Measurements from ENCODE around the gene MVB12B.

MVB12B gene

DNA sequence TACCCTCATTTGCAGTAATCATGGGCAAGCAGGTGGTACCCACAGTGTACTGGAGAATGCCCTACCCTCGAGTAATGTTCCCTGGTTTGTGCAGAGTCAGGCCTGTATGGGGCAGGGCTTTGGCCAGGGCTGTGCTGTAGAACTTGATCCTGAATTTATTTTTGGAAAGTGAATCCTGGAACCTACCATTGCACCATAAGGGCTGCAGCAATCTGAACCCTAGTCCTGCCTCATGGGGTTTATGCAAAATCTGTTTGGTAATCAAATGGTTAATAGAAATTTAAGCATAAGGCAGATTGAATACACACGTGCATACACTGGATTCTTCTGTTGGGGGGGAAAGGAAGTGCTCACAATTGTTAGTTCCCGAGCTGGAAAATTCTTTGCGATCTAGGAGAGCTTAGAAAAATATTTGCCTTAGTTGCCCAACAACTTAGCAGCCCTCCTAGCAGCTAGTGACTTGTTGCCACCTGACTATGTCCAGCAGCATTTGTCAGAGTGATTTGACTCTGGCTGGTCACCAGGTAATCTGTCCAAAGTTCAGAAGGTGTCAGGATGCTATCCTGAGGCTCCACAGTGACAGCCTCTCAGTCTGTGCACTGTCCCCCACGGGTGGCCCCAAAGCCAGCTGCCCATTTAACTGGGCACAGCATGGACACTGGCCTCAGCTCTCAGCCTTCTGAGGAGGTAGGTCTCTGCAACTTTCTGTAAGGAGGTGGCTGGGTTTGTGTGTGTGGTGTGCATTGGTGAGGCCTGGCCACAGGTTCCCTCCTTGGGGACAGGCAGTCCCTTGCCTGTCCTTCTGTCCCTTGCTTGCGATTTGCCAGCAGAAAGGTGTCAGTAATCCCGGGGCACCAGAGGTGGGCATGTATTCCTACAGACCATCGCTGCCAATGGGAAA, 8.3 kb downstream of the MVB12B start:
- no peak for DNase-seq

DNA sequence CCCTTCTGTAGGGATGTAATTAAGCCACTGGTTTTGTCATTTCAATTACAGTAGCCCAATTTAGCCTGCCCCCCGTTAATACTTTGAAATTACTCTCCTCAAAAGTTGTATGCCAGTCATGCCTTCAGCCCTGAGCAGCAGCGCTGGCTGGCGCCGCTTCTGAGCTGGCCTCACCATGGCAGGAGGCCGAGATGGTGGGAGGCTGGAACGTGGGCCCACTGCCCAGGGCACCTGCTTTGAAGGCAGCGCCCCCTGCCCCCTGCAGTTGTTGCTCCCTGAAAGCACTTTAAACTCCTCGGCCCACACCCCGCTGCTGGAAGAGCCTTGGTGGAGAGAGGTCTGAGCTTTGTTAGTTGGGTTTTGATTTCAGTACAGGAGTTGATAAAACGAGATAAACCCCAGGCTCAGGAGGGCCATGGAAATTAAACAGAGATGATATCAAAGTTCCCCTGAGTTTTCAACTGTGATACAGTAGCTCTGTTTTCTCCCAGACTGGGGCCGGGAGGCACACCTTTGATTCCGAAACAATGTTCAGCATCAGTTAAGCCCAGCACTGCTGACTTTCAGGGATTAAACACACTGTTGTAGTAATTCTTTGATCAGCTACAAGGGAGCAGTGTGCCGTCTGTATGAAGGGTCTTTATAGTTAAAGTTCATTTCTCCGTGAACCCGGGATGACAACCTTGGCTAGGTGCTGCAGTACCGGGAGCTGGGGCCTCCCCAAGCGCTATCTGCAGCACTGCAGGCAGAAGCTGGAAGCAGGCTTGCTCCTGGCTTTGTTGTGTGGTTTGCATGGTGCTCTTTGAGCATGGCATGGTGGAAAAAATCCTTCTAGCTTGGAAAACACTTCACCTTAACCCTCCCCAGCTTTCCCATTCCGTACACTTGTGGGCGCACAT, 9.5 kb downstream of the MVB12B start:
- no peak for DNase-seq

DNA sequence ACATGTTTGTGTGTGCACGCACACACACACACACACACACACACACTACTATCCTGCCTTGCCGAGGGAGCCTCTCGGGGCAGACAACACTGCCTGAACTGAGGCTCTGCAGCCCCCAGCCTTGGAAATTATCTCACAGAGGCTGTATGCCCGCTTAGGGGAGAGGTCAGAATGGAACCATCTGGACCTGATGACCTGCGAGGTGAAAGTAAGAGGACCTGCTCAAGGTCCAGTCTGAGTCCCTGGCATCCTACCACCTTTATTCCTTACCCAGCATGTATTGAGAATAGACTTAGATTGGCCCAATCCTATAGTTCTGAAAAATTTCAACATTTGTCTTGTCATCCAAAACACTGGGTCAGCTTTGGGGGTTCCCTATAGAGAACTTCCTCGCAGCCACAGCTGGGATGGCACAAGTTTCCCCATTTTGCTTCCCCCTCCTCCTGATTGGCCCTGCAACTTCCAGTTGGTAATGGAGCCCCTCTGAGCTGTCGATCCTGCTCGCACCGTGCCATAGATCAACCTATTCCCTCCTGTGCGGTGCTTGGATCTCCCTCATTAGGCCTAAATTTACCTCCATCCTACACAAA, 10.2 kb downstream of the MVB12B start:
- no peak for DNase-seq

DNA sequence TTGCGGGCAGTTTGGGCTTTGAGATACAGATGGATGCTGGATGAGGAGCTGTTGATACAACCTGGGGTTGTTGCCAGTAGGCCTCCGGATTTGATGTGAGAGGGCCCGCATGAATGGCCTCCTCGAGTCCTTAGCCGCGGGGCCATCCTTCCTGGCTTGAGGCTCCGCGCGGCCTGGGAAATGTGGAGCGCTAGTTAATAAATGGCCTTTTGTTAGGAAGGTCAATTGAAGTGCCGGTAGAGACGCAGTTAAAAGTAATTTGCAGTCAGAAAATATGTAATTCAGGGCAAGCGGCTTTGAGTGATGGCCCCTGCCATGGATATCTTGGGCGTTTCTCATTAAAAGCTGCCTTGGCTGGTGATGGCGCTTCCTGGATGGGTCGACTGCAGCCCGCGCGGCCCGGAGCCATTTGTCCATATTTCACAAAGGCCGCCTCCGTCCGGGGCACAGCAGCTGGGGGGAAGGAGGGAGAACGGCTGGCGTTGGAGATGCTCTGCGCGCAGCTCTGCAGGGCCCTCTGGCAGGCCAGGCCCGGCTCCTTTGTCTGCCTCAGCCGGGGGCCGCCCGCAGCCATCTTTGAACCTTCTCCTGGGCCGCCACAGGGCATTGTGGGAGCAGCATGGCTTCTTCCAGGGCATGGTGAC, 11.2 kb downstream of the MVB12B start:
- no peak for DNase-seq

DNA sequence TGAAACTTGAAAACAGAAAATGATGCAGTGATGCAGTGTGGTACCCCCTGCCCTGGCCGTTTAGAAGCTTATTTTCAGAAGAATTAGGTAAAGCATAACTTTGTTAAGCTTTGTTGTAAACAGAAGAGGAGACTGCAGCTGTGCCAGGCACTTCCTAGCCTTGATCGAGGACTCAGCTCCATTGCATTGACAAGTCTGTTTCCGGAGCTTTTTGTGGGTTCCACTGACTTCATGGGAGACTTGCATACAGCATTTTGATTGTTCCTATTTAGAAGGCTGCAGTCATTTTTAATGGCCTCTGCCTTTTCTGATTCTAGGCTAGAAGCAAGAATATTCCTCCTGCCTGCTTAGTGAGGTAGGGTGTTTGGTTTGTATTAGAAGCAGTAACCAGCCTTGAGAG, 12.3 kb downstream of the MVB12B start:
- DNase-seq: no peak

DNA sequence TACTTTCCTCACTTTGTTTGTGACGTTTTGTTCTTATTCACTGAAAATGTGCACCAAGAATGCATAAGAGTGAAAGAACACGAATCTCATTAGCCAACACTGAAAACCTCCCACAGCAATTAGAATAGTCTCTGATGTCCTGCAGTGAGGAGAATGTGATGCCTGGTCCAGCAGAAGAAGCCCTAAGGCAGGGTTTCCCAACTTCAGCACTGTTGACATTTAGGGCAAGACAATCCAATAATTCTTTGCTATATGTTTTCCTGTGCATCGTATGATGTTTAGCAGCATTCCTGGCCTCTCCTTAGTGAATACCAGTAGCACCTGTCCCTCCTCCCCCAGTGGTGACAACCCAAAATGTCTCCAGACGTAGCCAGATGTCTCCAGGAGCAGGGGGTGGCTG, 14.8 kb downstream of the MVB12B start:
- no peak for DNase-seq

DNA sequence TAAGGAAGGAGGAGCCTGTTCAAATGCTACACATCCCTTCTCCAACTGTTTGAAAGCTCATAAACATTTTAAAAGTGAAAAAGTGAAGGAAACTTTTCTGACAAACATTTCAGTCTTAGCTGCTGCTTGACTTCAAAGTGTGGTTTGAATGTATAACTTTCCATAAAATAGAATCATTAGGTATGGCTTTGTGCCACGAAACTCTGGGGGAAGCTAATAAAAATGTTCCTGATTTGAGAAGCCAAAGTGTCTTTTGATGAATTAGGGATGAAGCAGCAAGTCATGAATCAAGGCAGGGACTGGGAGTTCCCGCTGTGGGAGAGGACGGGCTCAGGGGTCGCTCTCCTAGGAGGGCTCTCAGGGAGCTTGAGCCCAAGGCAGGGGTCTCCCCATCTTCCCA, 15.3 kb downstream of the MVB12B start:
- DNase-seq: no peak

DNA sequence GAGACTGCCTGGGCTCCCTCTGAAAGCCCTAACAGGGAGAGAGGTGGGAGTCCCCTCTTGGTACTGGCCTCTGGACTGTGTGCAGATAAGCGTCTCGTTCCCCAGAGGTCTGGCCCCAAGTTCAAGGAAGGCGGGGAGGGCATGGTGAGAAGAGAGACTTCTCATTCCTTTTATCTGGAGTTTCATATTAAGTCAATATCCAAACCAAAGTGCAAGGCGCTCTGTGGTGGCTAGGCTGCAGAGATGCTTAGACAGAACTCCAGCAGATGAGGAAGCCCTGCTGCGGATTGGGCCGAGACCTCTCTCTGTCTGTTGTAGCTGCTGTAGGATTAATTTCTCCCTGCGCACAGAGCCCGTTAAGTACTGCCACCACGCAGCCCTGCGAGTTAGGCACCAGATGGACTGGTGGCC, 16.0 kb downstream of the MVB12B start:
- no peak for DNase-seq

DNA sequence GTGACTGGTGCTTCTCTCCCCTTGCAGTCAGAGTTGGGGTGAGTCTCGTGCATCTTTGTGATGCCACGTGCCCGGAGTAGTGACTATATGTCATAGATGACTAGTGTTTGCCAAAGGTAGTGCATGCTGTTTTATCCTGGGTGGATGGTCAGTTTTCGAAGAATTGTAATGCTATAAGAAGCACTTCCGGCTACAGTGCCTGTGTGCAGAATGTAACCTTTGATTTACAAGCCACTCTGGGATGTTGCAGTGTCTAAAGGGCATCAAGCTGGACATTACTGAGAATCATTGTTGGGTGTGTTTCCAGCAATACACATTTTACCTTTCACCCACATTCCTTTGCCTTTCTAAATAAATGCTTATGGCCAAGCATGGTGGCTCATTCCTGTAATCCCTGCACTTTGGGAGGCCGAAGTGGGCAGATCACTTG, 16.7 kb downstream of the MVB12B start:
- no peak for DNase-seq

DNA sequence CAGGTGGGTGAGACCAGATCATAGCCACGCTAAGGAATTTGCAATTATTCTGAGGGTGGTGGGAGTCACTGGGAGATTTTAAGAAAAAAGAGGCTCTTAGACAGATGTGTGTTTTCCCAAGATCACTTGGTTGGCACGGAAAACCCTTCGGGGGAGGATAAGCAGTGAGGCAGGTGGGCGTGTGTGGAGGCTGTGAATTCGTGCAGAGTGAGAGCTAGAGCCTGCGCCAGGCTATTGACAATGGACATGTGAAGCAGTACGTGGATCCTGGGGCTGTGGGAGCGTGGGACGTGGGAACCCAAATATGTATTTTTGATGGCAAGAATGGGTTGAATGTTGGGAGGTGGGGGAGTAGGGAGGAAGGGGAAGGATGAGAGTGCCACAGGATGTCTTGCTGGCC, 19.4 kb downstream of the MVB12B start:
- no peak for DNase-seq

DNA sequence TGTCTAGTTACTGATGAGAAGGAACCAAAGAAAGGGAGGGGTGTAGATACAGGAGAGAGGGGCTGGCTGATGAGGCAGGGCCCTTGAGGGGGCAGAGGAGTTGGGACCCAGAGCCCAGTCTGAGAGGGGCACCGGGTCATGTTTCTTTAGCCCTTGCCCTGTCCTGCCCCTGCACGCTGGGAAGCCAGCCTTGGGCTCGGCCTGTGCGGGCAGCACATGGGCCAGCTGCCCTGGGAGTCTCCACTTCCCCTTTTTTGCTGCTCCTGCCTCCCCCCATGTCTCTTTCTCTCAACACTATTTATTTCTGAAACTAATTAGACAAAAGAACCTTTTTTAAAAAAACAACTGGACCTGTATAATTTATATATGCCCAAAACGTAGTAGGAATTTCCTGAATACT, 20.5 kb downstream of the MVB12B start:
- DNase-seq: no peak

DNA sequence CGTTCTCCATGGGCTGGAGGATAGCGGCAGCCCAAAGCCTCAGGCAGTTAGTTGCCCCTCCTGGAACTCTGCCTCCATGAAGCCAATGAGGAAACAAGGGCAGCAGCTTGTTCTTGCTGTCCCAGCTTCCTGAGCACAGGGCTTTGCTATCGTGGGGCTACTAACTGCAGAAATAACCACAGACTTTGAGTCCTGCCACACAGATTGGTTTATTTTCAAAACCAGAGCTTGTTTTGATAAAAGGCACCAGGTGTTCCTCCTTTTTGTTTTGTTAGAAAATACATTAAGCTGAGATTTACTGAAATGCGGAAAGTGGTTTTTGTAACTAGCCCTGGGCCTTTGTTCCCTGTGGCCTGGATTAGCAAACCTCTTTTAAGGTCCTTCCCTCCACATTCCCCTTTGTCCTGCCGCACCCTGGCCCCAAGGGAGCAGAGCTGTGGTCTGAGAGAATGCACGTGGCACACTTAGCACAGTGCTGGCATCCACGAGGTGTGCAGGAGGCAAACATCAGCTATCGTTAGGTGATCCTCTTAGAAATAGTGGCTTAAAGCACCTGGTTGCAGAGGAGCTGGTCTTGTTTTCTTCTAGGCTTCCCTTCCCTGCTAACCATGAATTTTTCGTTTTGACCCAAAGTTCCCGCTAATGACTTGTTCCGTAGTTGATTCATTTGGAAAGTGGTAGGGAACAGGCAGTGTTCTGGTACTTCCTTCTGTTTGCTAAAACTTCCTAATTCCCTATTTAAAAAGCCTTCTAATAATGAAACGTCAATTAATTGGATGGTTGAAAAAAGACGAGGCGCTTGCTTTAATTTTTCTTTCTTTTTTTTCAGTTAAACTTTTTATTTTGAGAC, 21.5 kb downstream of the MVB12B start:
- DNase-seq: no peak

DNA sequence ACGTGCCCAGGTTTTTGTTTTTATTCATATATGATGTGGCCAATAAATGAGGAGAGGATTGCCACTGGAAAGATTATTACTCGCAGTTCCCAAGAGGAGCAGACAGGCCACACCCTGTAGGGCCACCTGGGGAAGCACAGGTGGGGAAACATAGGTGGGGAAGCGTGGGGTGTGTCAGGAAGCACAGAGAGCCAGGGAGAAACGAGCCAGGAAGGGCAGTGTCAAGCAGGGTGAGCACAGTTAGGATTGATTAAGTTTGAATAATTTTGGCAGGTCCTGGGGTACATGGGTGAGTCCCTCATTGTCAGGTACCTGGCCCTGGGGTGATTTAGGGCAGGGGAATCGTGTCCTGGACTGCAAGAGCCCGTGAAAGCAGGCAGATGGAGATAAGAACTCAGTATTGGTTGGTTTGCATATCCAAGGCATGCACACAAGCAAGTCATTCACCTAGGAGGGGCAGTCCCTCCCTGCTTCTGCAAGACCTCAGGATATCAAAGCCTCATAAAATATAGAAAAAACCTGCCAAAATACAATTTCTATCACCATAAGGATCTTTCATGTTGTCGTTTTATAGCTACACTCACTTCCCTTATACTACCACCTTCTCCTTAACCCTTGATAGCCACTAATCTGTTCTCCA, 22.4 kb downstream of the MVB12B start:
- DNase-seq: no peak

DNA sequence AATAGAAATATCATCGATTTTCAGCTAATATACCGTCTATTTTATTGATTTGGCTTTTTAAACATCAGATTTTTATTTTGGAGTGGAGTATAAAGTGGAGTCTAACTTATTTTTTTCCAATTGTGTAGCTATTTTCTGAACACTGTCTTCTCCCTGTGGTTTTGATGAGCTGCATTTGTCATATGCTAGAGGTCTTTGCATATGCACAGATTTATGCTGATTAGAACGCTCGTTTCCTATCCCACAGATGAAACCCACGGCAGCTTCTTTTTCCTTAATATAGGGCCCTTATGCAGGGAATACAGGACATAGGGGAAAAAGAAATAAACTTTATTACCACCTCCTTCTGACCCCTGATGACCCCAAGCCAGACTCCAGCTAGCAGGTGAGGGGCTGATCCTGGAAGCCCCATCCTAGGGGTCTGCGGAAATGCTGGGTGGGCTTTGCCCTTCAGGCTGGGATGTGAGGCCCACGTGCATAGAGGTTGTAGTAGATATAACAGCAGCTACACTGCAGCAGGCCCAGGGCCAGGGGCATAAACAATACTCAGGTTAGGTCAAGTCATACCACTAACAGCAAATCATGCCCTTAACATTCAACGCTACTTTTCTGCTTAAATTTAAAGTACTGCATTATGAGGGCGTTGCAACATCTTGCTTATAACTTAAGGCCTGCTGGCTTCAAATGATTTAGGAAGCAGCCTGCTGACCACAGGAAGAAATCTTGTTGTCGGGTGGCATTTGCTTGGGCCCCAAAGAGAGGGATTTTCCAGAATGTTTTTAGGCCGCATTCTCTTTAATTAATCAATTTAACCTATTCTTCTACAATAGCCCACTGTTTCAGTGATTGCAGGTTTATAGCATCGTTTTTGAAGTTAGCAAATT, 28.5 kb downstream of the MVB12B start:
- no peak for DNase-seq

DNA sequence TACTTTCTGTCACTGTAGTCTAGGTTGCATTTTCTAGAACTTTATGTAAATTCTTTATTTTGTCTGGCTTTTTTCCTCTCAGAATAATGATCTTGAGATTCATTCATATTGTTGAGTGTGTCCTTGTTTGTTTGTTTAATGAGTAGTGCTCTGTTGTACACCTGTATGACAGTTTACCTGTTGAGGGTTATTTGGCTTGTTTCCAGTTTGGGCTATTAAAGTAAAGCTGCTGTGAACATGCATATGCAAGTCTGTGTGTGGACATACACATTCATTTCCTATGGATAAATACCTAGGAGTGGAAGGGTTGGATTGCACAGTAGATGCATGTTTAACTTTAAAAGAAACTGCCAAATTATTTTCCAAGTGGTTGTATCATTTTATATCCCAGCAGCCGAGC, 30.4 kb downstream of the MVB12B start:
- DNase-seq: no peak

DNA sequence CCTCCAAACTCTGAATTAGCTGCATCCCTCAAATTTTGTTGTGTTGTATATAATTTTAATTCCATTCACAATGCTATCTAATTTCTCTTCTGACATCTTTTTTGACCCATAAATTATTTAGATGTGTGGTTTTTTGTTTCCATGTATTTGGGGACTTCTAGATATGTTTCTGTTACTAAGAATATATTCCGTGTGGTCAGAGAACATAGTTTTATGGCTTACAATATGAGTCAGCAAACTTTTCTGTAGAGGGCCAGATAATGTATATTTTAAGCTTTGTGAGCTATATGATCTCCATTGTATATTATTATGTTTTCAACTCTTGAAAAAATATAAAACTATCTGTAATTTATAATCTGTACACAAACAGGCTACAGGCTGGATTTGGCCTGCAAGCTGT, 33.4 kb downstream of the MVB12B start:
- DNase-seq: no peak

DNA sequence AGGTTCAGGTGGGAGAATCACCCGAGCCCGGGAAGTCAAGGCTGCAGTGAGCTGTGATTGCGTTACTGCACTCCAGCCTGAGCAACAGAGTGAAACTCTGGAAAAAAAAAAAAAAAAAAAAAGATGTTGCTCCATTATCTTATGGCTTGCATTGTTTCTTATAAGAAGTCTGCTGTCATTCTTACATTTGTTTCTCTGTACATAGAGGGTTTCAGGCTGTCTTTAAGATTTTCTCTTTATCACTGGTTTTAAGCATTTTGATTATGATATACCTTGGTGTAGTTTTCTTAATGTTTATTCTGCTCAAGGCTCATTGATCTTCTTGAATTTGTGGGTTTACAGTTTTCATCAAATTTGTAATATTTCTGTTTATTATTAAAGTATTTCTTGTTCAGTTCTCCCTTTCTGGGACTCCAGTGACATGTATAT, 35.2 kb downstream of the MVB12B start:
- DNase-seq: no peak

DNA sequence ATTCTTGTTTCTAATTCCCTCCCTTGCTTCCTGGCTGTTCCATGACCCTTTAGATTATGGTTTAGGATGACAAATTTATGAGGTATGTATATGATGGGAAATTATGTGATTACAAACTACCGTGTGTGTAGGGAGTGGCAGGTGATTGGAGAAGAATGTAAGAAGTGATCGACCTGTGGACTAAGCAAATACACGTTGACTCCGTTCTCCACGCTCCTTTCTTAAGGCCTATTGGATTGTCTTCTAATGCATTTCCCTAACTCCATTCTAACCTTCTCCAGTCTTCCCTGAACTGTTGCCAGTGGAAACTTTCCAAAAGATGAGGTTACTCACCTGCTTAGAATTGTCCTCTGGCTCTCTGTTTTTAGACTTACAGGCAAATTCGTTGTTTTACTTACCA, 36.6 kb downstream of the MVB12B start:
- no peak for DNase-seq

DNA sequence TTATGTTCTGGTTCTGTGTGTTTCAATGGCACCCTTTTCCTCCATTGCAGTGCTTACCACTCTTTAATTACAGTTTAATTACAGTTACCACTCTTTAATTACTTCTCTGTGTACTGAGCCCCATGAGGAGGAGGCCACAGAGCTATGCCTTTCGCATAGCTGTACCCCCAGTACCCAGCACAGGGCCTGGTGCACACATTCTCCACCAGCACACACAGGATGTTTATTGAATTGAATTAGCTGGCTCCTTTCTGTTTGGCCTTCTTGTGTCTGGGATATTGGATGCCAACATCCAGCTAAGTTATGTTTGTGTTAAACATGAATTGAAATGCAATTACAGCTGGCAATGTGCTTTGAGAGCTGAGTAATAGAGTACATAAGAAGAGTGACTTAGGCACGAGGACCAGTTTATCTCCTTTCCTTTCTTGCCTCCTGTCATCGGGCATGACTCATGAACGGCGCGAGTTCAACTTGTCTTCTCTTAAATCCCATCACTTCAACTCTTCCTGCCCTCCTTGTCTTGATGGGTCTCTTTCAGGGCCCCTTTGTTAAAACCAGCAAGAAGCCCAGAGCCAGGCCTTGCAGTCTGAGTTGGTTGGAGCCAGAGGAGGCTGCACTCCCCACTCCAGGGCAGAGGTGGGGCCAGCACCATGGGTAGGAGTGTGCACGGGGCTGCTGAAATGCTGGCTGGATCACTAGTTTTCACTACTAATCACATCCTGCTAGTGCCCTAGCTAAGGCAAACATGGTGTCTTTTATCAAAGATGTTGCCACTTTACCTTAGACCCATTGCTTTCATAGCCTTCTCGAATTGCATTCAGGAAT, 37.4 kb downstream of the MVB12B start:
- DNase-seq: no peak

DNA sequence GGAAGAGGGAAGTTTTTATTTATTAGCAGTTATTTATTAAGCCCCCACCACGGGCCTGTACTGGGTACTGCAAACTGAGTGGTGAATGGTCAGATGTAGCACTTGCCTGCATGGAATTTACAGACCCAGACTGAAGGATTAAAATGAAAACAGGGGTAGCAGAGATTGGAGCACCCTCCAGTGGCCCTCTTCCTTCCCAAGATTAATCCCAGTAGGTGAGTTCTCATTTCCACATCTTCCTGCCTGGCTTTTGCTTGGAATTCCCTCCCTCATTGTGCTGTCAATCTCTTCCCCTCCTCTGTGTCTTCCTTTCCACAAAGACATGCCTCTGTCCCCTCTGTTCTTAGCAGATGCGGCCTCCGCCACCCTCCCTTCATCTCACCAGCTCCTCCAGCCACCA, 39.2 kb downstream of the MVB12B start:
- no peak for DNase-seq

All from NCI-H1930 (cell line).